Measurements from ENCODE around the gene INPP5E. TPM values are rescaled to one million over a fixed set of nuclear protein-coding genes. Genes with fewer than 3 reads are reported as not detected.
A peak's percentile ranks its signal among the peaks of the same experiment; 100 is the strongest.

INPP5E gene
- total and polyA plus RNA-seq, 10 of the 15 experiments (the other 5 are each of a cell fraction or from before 2014, with no cell fraction given) = 0.24 to 16.0 (median 5.3) TPM

DNA sequence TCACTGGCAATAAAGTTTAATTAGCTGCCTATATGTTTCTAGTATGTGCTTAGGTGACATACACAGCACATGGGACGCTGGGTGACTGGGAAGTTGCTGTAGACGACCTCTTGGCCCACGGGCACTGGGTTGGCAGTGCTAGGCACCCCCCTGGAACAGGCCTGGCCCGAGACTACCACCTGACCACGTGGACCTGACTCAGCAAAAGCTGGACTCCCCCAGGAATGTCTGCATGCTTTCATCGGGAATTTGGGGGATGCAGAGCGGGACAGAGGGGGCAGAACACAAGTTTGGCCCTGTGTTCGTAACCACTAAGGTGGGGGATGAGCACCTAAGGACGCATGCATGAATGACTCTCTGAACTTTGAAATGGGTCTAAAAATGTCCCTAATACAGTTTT, 16.6 kb upstream of the INPP5E start (continued):
- TF ChIP-seq, protein P1, sequence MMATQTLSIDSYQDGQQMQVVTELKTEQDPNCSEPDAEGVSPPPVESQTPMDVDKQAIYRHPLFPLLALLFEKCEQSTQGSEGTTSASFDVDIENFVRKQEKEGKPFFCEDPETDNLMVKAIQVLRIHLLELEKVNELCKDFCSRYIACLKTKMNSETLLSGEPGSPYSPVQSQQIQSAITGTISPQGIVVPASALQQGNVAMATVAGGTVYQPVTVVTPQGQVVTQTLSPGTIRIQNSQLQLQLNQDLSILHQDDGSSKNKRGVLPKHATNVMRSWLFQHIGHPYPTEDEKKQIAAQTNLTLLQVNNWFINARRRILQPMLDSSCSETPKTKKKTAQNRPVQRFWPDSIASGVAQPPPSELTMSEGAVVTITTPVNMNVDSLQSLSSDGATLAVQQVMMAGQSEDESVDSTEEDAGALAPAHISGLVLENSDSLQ (IDR thresholded peaks at IDR 0.05) = no peak
- no peak for TF ChIP-seq TARDBP (IDR thresholded peaks at IDR 0.05; ENCODE audit: borderline replicate concordance)
- no peak for TF ChIP-seq MYB (IDR thresholded peaks at IDR 0.05; ENCODE audit: borderline replicate concordance, low read depth, low read length)
- no peak for TF ChIP-seq KLF5 (IDR thresholded peaks at IDR 0.05; ENCODE audit: partially characterized antibody)
- TF ChIP-seq IKZF1 (conservative IDR thresholded peaks at IDR 0.05) = no peak
- no peak for TF ChIP-seq RCOR1 (conservative IDR thresholded peaks at IDR 0.05; ENCODE audit: low read depth, low read length)
- no peak for TF ChIP-seq KDM1A (IDR thresholded peaks at IDR 0.05; ENCODE audit: borderline replicate concordance)

DNA sequence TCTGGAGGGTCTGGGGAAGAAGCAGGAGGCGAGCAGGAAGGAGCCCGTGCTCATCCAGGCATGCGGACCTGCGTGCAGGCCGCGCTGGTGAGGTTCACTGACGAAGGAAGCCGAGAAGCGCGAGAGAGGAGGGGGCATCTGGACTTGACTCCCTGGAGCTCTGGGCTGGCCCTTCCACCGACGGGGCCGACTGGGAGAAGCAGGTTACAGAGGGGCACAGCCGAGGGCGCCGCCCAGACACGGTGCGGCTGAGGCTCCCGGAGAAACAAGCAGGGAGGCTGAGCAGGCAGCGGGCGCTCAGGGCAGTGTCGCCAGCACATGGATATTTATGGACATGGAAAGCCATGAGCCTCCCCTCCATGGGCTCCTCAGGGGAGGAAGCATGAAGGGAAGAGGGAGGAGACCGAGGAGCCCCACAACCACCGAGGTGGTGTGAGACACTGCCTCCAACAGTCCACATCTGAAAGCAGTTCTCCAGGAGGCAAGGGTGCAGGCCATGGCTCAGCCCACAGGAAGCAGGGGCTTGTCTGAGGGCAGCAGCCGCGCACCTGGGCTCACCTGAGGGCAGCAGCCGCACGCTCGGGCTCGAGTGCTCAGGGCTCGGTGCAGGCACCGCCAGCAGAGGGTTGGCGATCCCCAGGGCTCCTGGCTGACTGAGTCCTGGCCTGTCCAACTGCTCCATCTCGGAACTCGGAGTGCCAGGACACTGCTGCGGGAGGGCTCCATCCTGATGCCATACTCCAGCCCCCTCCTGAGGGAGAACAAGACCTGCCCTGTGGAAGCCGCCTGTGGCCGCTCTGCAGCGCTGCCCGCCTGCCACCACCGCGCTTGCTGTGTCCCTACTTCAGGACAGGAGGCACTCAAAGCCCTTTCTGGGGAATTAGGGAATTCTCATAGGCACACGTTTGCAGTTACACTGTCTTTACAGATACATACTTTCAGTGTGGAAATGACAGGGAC, 15.7 kb upstream of the INPP5E start:
- ATAC-seq = no peak
- Histone ChIP-seq H3K9me3 (replicated peaks; ENCODE audit: control insufficient read depth, insufficient read depth, low read length) (no peaks in the 10 kb centered on the region), H3K4me3 (no peak overlapping the region), H2AFZ (ENCODE audit: control insufficient read depth, low read depth, low read length) (no peak overlapping the region), H3K36me3 (ENCODE audit: control insufficient read depth in 2 of 2, insufficient read depth in 2 of 2, low read length in 1 of 2) (peaks cover 37 to 44% of the 10 kb centered on the region in 2 experiments), H3K9ac (ENCODE audit: control insufficient read depth, insufficient read depth, low read length) (no peak overlapping the region), H3K4me1 (ENCODE audit: control insufficient read depth, insufficient read depth, low read length) (no peaks in the 10 kb centered on the region), H4K20me1 (ENCODE audit: control insufficient read depth, insufficient read depth) (no peaks in the 10 kb centered on the region), H3K4me2 (ENCODE audit: control insufficient read depth, insufficient read depth) (no peak overlapping the region), H3K79me2 (ENCODE audit: control insufficient read depth, insufficient read depth, low read length) (no peaks in the 10 kb centered on the region), H3K27ac (ENCODE audit: control insufficient read depth, insufficient read depth) (no peak overlapping the region), H3K27me3 (replicated peaks in 1 of 2; ENCODE audit: control insufficient read depth in 2 of 2, insufficient read depth in 2 of 2, low read length in 1 of 2) (no peaks in the 10 kb centered on the region)
- TF ChIP-seq CBX3 (IDR thresholded peaks at IDR 0.05; ENCODE audit: borderline replicate concordance, low read depth) (no peak), POLR2A (IDR thresholded peaks at IDR 0.05; ENCODE audit: low read depth, low read length) (peak; percentile 17; the same call in 1 of the 2 replicates)
- no TSS peak for BruUV-seq (replicated peaks)
- ChIA-PET SMC1A (ENCODE audit: uncharacterized antibody, unreplicated experiment) (no interaction called here), POLR2A (no interaction called here), RAD21 (ENCODE audit: unreplicated experiment) (no interaction called here), CTCF (no interaction called here)
- in situ Hi-C loops (cut with MboI) = no loop called here
- 95% methylated on average over 43 of the region's 43 CpGs for WGBS (ENCODE audit: insufficient coverage, insufficient replicate concordance, low lambda C conversion rate, missing lambda C conversion rate)
- no peak for DNase-seq (ENCODE audit: low read depth, low spot score)
- no peak for FAIRE-seq
- intact Hi-C loops (cut with micrococcal nuclease; ENCODE audit: unreplicated experiment) = no loop called here

Data from GM12878 (cell line).